ENCODE data around the gene RPH3AL.

DNA sequence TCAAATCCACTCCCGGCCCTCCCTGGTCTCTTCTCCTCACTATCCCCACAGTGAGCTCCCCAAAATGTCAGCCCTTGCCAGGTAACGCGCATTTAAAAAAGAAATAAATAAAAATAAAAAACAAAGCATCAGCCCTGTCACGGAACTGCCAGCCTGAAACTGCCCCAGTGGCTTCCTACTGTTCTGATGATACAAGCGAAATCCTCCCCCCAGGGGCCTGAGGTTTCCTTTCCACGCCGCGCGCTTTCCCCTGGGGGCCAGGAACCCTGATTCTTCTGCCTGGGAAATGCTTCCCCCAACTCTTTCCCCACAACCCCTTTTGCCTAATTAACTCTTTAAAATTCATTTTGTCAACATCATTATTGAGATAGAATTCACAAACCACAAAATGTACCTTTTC, 12.2 kb upstream of the RPH3AL start:
- TF ChIP-seq MAX (IDR thresholded peaks at IDR 0.05) (no peak), POU5F1 (IDR thresholded peaks at IDR 0.05; ENCODE audit: low read depth, low read length) (no peak), BACH1 (IDR thresholded peaks at IDR 0.05; ENCODE audit: low read length) (no peak), MAFK (IDR thresholded peaks at IDR 0.05; ENCODE audit: low read depth, low read length) (no peak), ATF2 (IDR thresholded peaks at IDR 0.05; ENCODE audit: low read length) (no peak)
- TF ChIP-seq, protein P1, sequence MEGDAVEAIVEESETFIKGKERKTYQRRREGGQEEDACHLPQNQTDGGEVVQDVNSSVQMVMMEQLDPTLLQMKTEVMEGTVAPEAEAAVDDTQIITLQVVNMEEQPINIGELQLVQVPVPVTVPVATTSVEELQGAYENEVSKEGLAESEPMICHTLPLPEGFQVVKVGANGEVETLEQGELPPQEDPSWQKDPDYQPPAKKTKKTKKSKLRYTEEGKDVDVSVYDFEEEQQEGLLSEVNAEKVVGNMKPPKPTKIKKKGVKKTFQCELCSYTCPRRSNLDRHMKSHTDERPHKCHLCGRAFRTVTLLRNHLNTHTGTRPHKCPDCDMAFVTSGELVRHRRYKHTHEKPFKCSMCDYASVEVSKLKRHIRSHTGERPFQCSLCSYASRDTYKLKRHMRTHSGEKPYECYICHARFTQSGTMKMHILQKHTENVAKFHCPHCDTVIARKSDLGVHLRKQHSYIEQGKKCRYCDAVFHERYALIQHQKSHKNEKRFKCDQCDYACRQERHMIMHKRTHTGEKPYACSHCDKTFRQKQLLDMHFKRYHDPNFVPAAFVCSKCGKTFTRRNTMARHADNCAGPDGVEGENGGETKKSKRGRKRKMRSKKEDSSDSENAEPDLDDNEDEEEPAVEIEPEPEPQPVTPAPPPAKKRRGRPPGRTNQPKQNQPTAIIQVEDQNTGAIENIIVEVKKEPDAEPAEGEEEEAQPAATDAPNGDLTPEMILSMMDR (IDR thresholded peaks at IDR 0.05; ENCODE audit: control extremely low read depth in 1 of 3, insufficient read depth in 1 of 3, low read depth in 1 of 3, low read length in 3 of 3), result no peak
- TF ChIP-seq, protein P2, sequence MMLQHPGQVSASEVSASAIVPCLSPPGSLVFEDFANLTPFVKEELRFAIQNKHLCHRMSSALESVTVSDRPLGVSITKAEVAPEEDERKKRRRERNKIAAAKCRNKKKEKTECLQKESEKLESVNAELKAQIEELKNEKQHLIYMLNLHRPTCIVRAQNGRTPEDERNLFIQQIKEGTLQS (IDR thresholded peaks at IDR 0.05; ENCODE audit: insufficient read depth, low read depth, low read length), result no peak

All from H1 (cell line).